Measurements from ENCODE around the gene ARL17A.
"Not testable (repeated sequence)": the region's sequence is repeated elsewhere in the genome, so short reads cannot be mapped to it uniquely, and the experiment has no call there.

Gene ARL17A

DNA sequence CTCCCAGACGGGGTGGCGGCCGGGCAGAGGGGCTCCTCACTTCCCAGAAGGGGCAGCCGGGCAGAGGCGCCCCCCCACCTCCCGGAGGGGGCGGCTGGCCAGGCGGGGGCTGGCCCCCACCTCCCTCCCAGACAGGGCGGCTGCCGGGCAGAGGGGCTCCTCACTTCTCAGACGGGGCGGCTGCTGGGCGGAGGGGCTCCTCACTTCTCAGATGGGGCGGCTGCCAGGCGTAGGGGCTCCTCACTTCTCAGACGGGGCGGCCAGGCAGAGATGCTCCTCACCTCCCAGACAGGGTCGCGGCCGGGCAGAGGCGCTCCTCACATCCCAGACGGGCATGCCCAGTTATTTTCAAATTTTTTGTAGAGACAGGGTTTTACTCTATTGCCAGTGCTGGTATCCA, 44.8 kb downstream of the ARL17A start:
- not testable (repeated sequence) for DNase-seq

- DNase-seq: not testable (repeated sequence)
These were observed 67.3 kb downstream of the ARL17A start, which contains the start of gene LRRC37A2 for GRCh38 chr17:46512168-46512567. LRRC37A2 (plus strand) TSS chr17:46512468; CDS start chr17:46512713, 245 bp downstream.

DNA sequence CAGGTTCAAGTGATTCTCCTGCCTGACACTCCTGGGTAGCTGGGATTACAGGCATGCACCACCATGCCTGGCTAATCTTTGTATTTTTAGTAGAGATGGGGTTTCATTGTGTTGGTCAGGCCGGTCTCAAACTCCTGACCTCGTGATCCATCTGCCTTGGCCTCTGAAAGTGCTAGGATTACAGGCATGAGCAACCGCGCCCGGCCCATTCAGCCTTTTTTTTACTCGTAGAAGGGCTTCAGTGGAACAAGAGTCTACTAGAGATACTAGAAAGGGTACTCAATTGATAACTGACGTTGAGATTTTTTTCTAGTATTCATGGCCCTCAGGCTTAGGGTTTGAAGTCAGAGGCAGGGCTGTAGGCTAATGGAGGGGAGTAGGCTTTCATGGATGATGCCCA, 73.6 kb downstream of the ARL17A start:
- DNase-seq: not testable (repeated sequence)

DNA sequence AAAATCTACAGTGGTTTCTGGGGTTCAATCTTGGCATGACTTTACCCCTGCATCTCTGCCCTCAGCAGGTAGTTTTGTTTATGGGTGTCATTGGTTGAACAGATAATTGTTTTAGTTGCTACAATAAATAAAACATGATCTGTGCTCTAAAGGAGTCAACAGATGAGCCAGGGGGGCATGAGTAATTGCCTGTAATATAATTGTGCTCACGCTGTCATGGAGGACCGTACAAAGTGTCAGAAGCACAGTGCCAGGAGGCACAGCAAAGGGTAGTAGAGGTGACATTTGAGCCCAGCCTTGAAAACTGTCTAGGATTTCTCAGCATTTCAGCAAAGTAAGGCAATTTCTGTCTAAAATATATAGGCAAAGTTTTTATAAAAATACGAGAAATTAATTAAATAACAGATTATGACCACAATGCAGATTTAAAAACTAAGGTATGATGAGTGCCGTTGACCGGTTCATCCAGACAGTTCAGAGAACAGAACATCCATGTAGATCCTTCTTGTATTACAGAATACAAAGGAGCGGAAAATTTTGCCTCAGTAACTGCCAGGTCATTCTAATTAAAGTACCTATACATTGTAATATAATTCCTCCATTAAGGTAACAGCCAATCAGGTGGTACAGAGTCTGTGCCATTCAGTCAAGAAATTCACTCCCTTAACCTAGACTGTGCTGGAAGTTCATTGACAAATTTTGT, 79.9 kb downstream of the ARL17A start:
- DNase-seq: not testable (repeated sequence)

GRCh38 chr17:46492021-46492420, 87.5 kb downstream of the ARL17A start:
- not testable (repeated sequence) for DNase-seq

DNA sequence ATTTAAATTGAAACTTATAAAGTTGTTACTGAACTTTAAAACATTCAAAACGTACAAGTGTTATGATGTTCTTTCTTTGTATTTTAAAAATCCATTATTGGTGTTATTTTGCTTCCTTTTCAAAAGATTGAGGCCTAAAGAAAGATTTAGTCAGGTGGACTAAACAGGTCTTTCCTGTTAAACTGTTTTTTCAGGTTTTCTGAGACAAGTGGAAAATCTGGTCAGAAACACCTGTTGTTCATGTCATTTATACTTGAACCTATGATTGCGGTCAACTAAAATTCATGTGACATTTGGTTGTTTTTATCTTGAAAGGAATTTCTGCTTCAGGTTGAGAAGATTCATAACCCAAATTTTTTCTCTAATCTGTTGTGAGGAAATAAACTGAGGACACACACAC, 98.2 kb downstream of the ARL17A start:
- DNase-seq: not testable (repeated sequence)

GRCh38 chr17:46478823-46479222, 100.7 kb downstream of the ARL17A start:
- DNase-seq: not testable (repeated sequence)

DNA sequence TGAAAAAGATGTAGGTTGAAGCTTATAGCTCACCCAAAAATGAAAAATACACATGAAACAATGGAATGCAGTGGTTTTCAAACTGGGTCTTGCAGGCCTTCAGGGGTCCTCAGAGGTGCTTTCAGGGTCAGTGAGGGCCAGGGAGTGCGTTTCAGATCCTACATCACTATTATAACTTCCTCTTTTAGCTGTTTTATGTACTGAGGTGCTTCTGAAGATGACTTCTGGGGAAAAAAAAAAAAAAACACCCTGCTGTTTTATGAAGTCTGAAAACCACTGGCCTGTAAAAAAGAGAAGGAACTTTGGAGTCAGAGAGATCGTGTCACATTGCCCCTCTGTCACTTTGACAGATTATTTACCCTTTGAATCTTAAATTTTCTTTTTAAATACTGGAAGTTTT, 103.9 kb downstream of the ARL17A start:
- DNase-seq: not testable (repeated sequence)

GRCh38 chr17:46474489-46474888, 105.0 kb downstream of the ARL17A start:
- DNase-seq: not testable (repeated sequence)

- DNase-seq: not testable (repeated sequence)
These were observed 111.9 kb downstream of the ARL17A start for GRCh38 chr17:46467618-46468017.

Data from NCI-H748 treated with DMSO at 0.1 percent for 48 hours (cell line).